COLO668 (cell line): ENCODE measurements around the gene BAG2.

Experiments
- DNase-seq: peaks from one replicate; lab custom pipeline; 2025; ENCODE audit not compliant: unreplicated experiment; lab: John Stamatoyannopoulos, UW

BAG2 gene

DNA sequence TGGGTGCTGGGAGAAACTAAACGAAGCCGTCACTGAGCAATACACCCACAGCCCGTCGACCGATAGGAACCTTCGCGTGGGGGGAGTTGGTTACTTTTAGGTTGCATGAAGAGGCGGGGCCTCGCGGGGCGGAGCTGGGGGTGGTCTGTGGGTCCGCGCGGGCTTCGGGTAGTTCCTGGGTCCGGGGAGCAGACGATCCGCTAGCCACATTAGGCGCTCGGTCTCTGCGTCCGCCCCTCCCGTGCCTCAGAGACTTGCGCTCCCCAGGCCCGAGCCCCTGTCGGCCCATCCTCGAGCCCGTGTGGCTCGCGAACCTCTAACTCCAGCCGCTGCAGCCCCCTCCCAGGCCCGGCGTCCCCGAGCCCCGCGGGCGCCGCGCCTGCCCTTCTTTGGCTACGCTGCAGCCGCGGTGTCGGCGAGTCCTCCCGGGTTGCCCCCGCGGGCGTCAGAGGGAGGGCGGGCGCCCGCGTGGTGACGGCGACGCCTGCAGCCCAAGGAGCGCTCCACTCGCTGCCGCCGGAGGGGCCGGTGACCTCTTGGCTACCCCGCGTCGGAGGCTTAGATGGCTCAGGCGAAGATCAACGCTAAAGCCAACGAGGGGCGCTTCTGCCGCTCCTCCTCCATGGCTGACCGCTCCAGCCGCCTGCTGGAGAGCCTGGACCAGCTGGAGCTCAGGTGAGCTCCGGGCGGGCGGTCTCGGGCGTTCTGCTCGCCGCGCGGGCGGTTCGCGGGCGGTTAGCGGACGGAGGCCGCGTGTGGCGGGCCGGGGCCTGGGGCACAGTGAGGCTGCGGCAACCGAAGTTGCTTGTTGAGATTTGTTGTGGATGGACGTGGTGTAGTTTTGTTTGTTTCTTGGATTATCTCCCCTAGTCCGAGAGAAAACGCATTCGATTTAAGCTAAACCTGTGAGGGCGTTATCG lies at the start of gene BAG2:
BAG2 (plus strand) TSS at position 191 of the 920 bp plus-strand sequence; CDS start at position 563, 372 bp downstream.
- peak; percentile 86 for DNase-seq

DNA sequence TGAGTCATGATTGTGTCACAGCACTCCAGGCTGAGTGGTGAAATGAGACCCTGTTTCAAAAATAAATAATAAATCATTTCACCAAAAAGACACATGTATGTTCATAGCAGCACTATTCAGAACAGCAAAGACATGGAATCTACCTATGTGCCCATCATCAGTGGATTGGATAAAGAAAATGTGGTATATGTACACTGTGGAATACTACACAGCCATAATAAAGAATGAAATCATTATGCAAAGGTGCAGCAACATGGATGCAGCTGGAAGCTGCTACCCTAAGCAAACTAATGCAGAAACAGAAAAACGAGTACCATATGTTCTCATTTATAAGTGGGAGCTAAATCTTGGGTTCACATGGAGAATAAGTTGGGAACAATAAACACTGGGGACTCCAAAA lies 49.0 kb upstream of the BAG2 start:
- no peak for DNase-seq

DNA sequence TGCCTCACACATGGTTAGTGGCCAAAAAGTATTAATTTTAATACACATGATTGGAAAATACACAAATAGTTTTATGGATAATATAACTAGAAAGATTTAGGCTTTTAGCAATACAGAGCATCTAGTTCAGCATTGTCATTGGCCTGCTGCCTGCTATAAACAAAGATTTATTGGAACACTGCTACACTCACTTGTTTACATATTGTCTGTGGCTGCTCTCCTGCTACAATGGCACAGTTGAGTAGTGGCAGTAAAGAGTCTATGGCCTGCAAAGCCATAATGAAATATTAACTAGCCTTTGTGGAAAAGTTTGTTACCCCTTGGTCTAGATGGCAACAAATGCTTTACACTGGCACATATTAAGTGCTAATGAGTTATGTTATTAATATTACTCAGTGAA lies 44.4 kb upstream of the BAG2 start:
- no peak for DNase-seq

DNA sequence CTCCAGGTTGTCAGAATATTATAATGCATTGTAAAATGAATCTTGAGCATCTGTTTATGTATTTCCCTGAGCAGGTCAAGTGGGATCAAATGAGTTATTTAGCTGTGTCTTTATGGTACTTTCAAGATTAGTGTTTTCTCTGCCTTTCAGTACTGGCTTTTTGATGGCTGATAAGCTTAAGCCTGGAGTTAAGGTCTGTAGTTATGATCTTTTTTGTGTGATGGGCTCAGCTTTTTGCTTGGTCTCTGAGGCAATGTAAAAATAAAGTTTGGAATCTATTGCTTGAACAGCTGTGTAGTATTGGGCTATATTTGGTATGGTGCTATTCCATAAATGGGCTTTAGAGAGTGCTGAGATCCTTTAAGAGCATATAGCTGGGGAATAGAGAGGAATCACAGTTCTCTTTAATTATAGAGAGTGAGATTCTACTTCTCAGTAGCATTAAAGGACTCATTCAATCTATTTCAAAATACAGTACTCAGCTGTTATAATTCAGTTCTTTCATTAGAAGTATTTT lies 41.4 kb upstream of the BAG2 start:
- no peak for DNase-seq

DNA sequence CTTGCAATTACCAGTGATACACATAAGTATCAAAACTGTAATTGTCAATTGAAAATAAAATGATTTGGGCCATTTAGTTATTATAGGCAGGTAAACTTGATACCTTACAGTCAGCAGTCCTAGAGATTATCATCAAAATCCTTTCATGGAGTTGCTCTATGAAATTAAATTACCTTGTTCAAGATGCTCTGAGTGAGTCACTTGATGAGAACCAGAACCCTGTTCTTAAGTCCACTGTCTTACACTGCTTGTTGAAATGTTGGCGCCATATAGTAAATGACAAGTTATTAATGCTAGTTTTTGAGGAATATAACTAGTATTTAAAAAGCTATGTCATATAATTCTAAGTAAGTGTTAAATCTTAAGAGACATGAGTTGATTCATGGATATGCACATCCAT lies 37.2 kb upstream of the BAG2 start:
- no peak for DNase-seq

DNA sequence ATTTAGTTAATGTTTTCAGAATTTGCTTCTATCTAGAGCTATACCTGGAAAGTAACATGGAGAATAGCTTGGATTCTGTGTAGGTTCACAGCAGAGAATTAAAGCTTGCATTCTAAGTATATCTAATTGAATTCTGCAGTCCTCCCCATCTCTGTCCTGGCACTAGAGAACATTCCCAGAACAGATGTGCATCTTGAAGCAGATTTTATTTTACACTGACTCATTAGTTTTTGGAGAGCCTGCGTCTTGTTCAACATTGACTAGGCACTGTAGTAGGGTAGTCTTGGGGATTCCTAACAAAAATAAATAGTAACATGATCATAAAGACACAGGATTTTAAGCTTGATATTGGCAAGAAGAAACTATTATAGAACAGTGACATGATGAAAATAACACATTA lies 36.2 kb upstream of the BAG2 start:
- DNase-seq = no peak

DNA sequence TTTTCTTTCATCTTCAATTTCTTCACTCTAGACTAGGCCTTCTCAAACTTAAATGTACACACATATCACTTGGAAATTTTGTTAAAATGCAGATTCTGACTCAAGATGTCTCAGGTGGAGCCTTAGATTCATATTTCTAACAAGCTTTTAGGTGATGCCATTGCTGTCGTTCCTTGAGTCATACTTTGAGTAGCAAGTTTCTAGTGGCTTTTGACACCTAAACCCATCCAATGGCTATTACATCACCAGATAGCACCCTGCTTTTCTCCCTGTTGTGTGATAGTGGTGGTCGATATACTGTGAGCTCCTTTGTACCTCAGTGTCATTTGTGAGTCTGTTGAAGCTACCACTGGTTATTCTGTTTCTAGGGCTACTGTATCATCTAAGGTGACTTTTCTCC lies 34.8 kb upstream of the BAG2 start:
- no peak for DNase-seq

DNA sequence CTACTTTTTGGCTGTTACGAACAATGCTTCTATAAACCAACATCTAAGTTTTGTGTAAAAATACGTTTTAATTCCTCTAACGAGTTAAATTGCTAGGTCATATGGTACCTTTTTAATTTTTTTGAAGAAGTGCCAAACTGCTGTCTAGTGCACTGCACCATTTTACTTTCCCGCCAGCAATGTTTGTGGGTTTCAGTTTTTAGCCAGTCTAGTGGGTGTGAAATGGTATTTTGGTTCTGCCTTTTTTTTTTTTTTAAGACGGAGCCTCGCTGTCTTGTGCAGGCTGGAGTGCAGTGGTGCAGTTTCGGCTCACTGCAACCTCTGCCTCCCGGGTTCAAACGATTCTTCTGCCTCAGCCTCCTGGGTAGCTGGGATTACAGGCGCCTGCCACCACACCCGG lies 34.1 kb upstream of the BAG2 start:
- no peak for DNase-seq

DNA sequence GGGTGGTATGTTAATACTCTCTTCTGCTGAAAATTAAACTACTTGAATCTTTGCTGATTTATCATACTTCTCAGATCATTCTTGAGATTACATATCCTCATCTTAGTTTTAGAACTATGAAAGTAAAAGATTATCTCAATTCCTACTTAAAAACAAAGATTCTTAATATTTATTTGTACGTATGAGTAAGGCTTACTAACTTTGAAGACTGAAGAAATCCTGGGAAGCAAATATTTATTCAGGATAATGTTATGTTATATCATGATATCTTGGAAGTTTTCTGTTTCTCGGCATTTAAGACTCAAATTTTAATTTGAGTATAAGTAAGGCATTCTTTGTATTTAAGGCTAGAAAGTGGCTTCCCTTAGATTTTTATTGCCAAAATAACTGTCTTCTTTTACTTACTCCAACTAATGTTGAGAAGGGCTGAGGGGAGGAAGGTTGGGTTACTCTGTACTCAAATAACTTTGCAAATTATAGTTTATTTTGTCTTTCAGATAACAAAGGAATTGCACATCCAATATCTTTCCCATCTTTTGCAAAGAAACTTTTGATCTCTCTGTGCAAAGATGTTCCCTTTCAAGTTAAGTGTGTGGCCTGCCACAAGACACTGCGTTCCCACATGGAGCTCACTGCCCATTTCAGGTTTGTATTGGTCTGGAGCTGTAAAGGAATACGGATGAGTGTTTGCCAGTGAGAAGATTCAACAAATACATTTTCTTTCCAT lies 30.5 kb upstream of the BAG2 start:
- no peak for DNase-seq

DNA sequence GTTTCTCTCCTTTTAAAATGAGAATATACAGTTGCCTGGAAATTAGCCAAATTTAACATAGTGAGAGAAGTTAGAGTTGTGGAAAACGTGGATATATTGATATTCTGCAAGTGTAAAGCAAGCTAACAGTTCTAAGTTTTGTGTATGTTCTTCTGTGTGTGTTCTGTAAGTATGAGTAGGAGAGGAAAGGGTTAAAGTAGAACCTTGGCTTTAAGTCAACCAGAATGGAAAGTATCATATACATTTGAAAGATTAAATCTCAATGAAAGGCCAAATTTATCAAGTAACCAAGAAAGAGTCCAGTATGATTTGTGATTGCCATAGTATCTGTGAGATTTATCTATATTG lies 30.0 kb upstream of the BAG2 start:
- DNase-seq = no peak

DNA sequence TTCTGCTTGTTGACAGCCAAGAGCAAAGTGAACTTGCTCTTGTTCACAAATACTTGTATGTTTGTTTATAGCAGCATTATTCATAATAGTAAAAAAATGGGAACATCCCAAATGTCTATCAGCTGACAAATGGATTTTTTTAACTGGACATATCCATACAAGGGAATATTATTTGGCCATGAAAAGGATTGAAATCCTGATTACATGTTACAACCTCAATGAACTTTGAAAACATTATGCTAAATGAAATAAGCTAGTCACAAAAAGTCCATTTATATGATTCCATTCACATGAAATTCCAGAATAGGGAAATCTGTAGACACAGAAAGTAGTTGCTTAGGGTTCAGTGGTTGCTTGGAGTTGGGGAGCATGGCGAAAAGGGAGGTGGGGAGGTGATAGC lies 28.4 kb upstream of the BAG2 start:
- no peak for DNase-seq

DNA sequence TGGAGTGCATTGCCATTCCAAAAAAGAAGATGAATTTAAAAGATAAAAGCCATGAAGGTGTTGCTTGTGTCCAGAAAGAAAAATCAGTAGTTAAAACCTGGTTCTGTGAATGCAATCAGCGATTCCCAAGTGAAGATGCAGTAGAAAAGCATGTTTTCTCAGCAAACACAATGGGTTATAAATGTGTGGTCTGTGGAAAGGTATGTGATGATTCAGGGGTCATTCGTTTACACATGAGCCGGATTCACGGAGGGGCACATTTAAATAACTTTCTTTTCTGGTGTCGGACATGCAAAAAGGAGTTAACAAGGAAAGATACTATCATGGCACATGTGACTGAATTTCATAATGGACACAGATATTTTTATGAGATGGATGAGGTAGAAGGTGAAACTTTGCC lies 24.7 kb upstream of the BAG2 start:
- no peak for DNase-seq

DNA sequence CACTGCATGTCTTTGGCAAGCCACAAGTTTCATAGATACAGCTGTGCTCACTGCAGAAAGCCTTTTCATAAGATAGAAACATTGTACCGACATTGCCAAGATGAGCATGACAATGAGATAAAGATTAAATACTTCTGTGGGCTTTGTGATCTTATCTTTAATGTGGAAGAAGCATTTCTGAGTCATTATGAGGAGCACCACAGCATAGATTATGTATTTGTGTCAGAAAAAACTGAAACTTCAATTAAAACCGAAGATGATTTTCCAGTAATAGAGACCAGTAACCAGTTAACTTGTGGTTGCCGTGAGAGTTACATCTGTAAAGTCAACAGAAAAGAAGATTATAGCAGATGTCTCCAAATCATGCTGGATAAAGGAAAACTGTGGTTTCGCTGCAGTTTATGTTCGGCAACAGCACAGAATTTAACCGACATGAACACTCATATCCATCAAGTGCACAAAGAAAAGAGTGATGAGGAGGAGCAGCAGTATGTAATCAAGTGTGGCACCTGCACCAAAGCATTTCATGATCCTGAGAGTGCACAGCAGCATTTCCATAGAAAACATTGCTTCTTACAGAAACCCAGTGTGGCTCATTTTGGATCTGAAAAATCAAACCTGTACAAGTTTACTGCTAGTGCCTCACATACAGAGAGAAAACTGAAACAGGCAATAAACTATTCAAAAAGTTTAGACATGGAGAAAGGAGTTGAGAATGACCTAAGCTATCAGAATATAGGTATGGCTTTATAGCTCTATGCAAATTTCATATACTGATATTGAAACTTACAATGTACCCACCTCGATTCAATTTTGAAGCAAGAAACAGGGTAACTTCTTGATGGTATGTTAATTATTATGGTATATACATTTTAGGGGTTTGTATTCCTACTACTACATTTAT lies 23.9 kb upstream of the BAG2 start:
- no peak for DNase-seq

DNA sequence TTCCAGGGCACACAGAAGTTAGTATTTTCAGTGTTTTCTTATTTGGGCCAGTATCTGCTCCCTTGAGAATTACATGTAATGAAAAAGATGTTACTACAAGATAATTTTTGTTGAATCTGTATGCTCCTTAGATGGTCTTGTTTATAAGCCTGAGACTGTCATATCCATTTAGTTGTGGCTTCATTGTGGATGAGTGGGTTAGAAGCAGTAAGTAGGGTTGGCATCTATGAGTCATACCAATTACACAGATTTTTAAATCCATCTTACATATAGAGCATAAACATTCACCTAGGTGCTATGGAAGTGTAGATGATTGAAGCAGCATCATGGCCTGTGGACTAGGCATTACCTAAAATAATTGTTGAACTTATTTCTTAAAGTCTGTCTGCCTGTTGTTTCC lies 13.5 kb upstream of the BAG2 start:
- DNase-seq = no peak

DNA sequence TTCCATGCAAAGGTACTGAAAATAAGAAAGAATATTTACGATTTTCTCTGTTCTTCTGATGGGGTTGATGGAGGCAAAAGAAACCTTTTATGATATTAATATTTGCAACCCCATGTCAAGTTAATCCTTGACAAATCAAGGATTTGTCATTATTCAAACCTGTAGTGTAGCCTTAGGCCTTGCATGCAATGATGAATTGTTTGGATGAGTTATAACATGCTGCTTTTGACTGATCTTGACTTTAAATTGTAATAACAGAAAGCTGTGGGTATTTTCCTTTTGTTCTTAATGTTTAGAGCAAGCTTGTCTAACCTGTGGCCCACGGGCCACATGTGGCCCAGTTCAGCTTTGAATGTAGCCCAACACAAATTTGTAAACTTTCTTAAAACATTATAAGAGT lies 13.0 kb upstream of the BAG2 start:
- DNase-seq = no peak

DNA sequence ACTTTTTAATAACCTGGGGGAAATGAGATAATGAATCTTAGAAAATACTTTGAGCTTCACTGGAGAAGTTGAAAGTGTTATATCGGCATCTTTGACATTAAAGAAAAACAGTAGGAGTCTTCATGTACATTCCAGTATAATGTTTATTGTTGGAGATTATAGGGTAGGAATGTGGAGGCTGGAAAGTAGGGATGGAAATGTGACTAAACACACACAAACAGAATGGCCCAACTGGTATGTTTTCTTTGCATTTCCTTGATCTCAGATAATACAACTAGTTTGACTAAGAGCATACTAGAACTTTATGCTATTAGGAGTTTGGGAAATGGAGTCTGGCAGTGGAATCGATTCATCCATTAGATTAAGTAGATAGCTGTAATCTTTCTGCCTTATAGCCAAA lies 10.1 kb upstream of the BAG2 start:
- no peak for DNase-seq

DNA sequence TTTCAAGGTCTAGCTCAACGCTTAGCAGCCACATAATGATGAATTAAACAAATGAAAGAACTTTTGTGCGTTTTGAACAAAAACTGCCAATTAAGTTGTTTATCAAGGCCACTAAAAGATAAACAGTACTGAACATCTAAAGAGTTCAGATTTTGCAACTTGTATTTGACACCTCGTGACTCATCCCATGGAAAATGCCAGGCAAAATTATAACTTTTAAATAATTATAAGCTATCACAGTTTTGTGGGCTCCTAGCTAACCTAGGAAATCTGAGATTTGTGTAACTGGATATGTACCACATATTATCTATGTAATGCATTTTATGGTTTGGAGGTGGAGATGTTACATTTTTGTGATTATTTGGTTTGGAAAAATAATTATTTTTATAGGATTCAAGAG lies 9.6 kb upstream of the BAG2 start:
- DNase-seq = no peak

DNA sequence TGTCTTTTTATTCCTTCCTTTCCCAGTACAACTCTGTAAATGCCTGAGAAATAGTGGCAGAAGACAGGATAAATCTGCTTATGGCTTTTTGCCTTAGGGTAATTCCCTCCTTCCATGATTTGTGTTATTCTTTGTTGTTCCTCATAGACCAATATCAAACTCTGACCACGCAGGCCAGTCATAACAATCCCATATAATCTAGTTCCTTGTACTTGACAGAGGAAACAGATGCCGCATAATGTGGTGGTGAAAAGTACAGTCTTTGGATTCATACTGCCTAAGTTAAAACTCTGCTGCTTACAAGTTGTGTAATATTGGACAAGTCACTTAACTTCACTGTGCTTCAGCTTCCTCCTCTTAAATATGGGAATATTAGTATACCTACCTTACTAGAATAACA lies 8.2 kb upstream of the BAG2 start:
- DNase-seq = no peak

DNA sequence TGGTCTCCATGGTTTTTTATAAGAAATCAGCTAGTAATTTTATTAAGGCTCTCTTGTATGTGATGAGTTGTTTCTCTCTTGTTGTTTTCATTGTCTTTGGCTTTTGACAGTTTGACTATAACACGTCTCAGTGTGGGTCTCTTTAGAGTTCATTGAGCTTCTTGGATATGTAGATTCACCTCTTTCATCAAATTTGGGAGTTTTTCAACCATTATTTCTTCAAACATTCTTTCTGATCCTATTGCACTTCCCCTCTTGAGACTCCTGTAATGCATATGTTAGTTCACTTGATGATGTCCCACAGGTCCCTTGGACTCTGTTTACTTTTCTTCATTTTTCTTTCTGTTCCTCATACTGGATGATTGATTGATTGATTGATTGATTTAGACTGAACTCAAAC lies 7.0 kb upstream of the BAG2 start:
- no peak for DNase-seq

DNA sequence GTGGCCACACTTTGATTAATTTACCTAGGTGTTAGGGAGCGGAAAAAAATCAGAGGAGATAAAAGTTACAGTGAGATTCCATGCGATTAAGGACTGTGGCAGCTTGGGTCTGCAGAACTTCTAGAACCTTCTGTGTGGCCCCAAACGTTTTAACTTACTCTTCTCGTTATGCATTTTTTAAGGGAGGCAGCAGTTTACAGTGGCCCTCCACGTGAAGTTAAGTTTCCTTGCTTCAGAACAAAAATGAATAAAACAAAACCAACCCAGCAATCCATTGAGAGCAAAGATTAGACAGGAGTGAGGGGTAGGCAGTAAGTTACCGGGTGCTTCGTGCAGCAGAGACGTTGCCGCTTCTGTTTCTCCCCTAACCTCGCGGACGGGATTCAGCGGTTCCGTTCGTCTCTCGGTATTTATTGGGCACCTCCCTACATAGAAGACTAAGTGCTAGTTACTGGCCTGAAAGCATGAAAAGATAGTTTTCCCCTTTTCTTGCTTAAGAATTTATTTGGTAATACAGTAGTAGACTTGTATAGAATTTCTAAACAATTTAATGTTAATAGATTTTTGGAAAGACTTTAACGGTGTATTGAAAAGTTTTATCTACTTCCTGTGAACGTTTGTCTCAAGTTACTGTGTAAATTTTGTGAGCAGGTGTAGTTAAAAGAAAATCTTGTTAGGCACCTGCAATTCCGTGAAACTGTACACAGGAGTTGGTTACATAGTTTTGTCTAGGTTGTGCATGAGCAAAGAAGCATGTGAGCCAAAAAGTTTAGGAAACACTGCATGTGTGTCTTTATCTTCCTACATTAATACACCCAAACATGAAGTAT lies 1.1 kb downstream of the BAG2 start:
- peak; percentile 27 for DNase-seq
